T-helper 9 cell (primary cell): ENCODE results near the gene TMEM132A.
"Not testable (repeated sequence)": the region's sequence is repeated elsewhere in the genome, so short reads cannot be mapped to it uniquely, and the experiment has no call there.

Experiments used
- DNase-seq: peaks from one replicate; pipeline ENCODE4 v3.0.0-alpha.2; 2020

The TMEM132A gene

GRCh38 chr11:60906132-60906972, 17.9 kb upstream of the TMEM132A start, which contains the start of gene PRPF19:
Gene PRPF19, minus strand, starts transcription at chr11:60906585. Its CDS starts 203 bp downstream, at chr11:60906382.
- peak; percentile 99 for DNase-seq

- no peak for DNase-seq
Observed at GRCh38 chr11:60908803-60909202, 15.5 kb upstream of the TMEM132A start.

- not testable (repeated sequence) for DNase-seq
Observed at GRCh38 chr11:60909680-60910280, 14.5 kb upstream of the TMEM132A start.

DNA sequence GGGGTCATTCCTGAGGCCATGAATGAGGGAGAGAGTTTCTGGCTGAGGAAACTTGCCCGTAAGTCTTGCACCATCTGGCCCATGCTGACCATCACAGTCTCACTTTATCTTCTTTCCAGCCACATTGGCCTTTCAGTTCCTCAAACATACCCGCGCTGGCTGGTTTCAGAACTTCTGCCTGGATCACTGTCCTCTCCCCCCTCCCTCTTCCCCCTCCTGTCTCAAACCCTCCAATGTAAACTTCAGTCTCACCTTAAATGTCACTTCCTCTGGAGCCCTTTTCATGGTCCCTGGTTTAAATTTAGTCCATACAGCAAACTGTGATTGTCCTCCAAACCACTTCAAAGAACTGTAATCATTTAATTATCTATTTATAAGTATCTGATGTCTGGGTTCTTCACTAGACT, 14.0 kb upstream of the TMEM132A start:
- no peak for DNase-seq

GRCh38 chr11:60910711-60911380, 13.4 kb upstream of the TMEM132A start:
- no peak for DNase-seq

DNA sequence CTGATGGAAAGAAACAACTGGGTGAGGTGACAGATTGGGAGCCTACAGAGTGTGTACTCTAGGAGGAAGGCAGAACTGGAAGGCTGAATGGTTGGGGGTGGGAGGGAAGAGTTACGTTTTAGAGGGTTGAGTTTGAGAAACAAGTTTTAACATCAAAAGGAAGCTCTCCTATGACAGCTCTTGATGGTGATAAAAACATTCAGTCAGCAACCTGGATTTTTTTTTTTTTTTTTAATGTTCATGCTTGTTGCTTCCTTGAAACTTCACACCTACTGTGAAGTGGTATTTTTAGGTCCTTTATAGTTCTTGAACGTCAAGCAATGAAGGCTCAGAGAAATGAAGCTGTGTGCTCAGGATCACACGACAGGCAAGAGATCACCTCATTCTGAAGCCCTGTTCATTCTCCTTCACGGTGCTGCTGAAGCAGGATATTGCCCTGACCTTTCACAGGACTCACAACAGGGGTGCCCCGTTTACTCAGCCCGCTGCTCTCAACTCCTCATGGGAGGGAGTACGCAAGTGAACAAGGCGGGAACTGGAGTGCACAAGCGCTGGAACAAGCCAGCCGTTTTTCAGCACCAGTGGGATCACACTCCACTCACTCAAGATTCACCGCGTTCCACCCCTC, 11.9 kb upstream of the TMEM132A start:
- no peak for DNase-seq

GRCh38 chr11:60912851-60913528, 11.3 kb upstream of the TMEM132A start:
- DNase-seq, result no peak

DNA sequence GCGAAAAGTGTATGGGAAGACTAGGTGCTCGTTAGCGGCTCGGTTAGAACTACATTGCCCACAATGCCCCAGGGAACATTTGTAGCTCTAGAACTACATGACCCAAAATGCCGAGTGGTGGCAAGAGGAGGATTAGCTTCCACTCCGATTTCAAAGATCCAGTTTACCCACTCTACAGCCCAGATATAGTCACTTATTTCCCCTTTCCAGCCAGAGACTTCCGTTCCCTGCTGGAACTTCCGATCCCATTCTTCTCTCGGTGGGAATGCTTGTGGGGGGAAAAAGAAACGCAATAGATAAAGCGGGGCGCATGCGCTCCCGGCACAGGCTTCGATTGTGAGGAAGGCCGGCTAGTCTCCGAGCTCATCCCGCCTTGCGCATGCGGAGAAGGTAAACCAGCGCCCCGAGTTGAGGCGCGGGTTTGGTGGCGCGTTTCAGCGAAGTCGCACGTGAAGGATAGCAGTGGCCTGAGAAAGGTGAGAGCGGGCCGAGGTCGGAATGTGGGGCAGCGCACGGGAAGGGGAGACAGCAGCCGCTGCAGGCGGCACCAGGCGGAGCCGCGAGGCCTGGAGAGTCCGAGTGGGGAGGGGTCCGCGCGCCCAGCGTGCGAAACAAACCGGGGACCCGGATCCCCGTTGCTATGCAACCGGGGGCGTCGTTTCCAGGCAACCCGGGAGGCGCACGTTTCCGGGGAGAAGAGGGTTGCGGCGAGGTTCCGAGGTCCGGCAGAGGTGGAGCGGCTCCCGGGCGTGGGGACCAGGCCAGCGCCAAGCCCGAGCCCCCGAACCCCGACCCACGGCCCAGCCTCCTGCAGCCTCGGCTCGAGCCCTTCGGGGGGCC, 10.2 kb upstream of the TMEM132A start, which contains the start of gene TMEM109:
TSS of gene TMEM109 (plus strand) at position 366 of the 840 bp plus-strand sequence. CDS start 5,536 bp downstream, outside the sequence.
- DNase-seq, result peak; percentile 82

DNA sequence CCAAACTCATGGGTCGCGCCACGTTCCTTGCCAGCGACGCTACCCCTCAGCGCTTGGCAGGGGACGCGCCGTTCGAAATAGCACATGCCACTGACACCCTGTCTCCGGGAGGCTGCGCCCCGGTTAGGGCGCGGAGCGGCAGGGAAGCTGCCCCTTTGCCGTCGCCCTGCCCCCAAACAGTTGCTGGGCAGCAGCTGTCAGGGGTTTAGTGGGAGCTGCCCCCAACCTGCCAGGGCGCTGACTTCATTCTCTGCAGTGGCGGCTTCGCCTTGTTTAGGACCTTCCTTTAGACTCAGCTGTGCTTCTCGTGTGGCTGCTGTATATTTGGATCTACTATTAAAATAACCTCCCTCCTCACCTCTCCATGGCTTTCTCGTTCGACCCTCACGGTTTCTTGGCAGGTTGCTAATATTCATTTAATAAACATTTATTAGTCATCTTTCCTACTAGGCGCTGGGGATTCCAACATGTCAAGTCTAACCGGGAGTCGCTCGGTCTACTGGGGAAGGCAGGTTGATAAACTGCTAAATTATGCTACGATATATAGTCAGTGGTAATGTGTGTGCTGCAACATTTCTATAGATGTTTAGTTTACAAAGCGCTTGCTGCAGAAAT, 9.5 kb upstream of the TMEM132A start:
- peak; percentile 20 for DNase-seq

DNA sequence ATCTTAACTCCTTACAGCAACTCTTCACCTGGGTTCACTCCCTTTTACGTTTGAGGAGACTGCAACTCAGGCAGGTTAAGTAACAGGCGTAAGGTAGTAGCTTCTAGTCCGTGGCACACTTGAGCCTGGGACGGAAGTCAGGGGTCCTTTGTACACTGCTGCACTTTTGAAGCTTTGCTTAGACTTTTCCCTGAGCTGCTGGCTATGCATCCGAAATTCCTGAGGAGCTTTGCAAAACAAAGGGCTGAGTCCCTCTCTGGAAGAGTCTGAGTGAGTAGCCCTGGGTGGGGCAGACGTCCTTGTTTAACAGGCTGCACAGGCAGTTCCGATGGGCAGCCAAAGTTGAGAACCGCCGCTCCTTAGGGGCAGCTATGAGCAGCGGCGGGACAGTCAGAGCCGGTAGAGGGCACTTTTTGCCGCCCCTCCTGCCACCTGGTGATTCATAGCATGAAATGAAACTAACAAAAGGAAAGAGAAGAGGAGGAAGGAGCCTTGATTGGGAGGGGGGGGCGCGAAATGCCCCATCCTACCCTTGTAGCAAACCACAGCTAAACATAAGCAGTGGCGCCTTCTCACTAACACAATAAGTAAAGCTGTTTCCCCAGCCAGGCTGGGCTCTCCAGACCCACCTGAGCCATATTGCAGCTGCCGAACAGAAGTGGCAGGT, 8.9 kb upstream of the TMEM132A start:
- peak; percentile 56 for DNase-seq

DNA sequence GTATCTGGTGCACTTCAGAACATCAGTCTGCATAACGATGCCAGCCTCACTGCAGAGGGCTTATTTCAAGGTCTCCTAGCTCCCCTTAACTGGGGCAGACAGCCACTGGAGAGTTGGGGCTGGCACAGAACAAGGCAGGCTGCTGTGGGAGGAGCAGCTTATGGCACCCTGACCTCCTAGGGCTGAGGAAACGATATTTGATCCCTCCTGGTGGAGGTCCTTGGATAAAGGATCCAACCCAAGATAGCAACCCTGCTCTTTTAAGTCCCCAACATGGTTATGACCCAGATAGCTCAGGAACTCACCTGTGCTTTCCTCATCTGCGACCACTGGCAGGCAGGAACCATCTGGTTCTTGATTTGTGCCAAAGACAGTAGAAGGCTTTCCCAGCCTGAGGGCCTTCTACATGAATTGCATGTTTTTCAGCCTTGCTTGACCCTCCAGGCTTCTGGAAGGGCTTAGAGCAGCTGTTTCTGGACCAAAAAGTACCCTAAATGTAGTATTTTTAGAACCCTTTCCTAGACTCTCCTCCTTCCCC, 7.5 kb upstream of the TMEM132A start:
- DNase-seq, result no peak

GRCh38 chr11:60917267-60917666, 7.0 kb upstream of the TMEM132A start:
- no peak for DNase-seq

- no peak for DNase-seq
Observed at GRCh38 chr11:60918251-60918938, 5.9 kb upstream of the TMEM132A start.

DNA sequence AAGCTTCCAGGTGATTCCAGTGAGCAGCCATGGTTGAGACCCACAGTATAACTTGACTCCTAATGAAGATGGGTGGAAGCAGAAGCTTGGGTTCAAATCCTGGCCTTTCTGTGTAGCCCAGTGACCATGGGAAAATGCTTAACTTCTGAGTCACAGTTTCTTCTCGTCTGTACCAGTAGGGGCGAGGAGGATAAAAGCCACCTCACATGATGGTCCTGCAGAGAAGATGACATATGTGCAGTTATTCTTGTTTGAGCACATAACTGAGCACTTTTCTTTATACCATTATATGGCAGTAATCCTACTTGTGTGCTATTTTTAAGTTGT, 5.4 kb upstream of the TMEM132A start:
- DNase-seq, result no peak

DNA sequence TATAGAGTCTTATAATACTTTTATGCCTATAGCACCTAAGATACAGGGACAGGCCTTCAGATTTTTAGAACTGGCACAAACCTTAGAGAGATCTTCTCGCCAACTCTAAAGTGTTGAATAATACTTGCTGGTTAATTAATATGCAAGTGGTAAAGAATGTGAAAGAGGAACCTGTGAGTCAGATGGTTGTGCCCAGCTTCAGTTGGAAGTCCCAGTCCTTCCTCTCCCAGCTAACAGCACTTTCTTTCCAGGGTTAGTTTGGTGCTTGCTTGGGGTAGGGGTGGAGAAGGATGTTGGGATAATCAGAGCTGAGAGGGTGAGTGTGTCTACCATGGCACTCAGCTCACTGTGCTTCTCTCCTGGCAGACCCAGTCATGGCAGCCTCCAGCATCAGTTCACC, 4.9 kb upstream of the TMEM132A start:
- no peak for DNase-seq

GRCh38 chr11:60919956-60920355, 4.3 kb upstream of the TMEM132A start:
- no peak for DNase-seq

- DNase-seq, result no peak
Observed at GRCh38 chr11:60921259-60921658, 3.0 kb upstream of the TMEM132A start.

DNA sequence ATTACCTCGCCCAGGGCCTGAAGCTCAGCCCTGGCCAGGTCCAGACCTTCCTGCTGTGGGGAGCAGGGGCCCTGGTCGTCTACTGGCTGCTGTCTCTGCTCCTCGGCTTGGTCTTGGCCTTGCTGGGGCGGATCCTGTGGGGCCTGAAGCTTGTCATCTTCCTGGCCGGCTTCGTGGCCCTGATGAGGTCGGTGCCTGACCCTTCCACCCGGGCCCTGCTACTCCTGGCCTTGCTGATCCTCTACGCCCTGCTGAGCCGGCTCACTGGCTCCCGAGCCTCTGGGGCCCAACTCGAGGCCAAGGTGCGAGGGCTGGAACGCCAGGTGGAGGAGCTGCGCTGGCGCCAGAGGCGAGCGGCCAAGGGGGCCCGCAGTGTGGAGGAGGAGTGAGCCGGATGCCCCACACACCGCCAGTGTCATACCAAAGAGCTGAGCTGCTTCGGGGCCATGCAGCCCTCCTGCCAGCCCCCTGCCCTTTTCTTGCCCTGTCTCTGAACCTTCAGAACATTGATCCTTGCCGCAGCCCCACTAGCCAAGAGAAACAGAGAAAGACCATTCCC, 2.4 kb upstream of the TMEM132A start:
- no peak for DNase-seq

GRCh38 chr11:60922906-60923305, 1.4 kb upstream of the TMEM132A start:
- no peak for DNase-seq
